WTC11 (cell line): Measurements from ENCODE around the gene ANO1. TPM values are rescaled to one million over a fixed set of nuclear protein-coding genes. Genes with fewer than 3 reads are reported as not detected.

Experiments used
- ATAC-seq: fragments of 200-7000 bp; cut with Tn5 transposase; 2 replicates; pipeline ENCODE4 v1.10.0; 2021; ENCODE audit warnings: mild to moderate bottlenecking, moderate library complexity
- CTCF ChIA-PET: fragments of 300-600 bp; sonication (Branson Sonifier 250); formaldehyde crosslinking; loops from one replicate; lab custom pipeline; 2021; ENCODE audit warnings: antibody characterized with exemption; lab: Charles Lee
- POLR2A ChIA-PET: fragments of 350-600 bp; sonication (Branson Sonifier 250); formaldehyde crosslinking; loops from one replicate; lab custom pipeline; 2021; ENCODE audit warnings: antibody characterized with exemption; lab: Charles Lee
- DNase-seq: peaks from one replicate; pipeline ENCODE4 v3.0.0; 2021; ENCODE audit warnings: low spot score
- H3K27ac Mint-ChIP-seq: 2 replicates; pipeline ENCODE4 v1.8.0; 2021; ENCODE audit warnings: mixed read lengths
- H3K27me3 Mint-ChIP-seq: 2 replicates; pipeline ENCODE4 v1.8.0; 2021; ENCODE audit warnings: low read depth, mild to moderate bottlenecking, moderate library complexity, mixed read lengths
- H3K36me3 Mint-ChIP-seq: 2 replicates; pipeline ENCODE4 v1.8.0; 2021; ENCODE audit warnings: mixed read lengths
- H3K4me1 Mint-ChIP-seq: 2 replicates; pipeline ENCODE4 v1.8.0; 2022; ENCODE audit warnings: mixed read lengths
- H3K4me3 Mint-ChIP-seq: 2 replicates; pipeline ENCODE4 v1.8.0; 2021; ENCODE audit warnings: mild to moderate bottlenecking, moderate library complexity, mixed read lengths
- H3K9me3 Mint-ChIP-seq: 2 replicates; pipeline ENCODE4 v1.8.0; 2021; ENCODE audit warnings: mixed read lengths
- CREM ChIP-seq: sonication (generic); formaldehyde crosslinking; IDR thresholded peaks from 2 replicates; pipeline ENCODE4 v1.8.1; 2022; ENCODE audit warnings: mild to moderate bottlenecking, missing genetic modification reagents, moderate library complexity
- ELF4 ChIP-seq: sonication (generic); formaldehyde crosslinking; IDR thresholded peaks from 2 replicates; pipeline ENCODE4 v1.8.1; 2022; ENCODE audit warnings: low read depth, mild to moderate bottlenecking, moderate library complexity, missing genetic modification reagents
- GTF2I ChIP-seq: fragments of 250-450 bp; sonication (Bioruptor Pico); conservative IDR thresholded peaks from 2 replicates; pipeline ENCODE4 v1.4.0; 2021; ENCODE audit warnings: mild to moderate bottlenecking
- NR1H2 ChIP-seq: sonication (generic); formaldehyde crosslinking; IDR thresholded peaks from 2 replicates; pipeline ENCODE4 v1.9.0; 2021; ENCODE audit warnings: mild to moderate bottlenecking, moderate library complexity, missing genetic modification reagents
- OVOL2 ChIP-seq: fragments of 250-450 bp; sonication (Bioruptor Pico); IDR thresholded peaks from 2 replicates; pipeline ENCODE4 v1.9.0; 2021; ENCODE audit warnings: mild to moderate bottlenecking, borderline replicate concordance
- SMAD3 ChIP-seq: sonication (generic); formaldehyde crosslinking; IDR thresholded peaks from 2 replicates; pipeline ENCODE4 v1.8.0; 2022; ENCODE audit warnings: missing genetic modification reagents, mild to moderate bottlenecking, borderline replicate concordance
- ZNF263 ChIP-seq: sonication (generic); formaldehyde crosslinking; IDR thresholded peaks from 2 replicates; pipeline ENCODE4 v1.8.1; 2022; ENCODE audit warnings: low read depth, mild to moderate bottlenecking, moderate library complexity, missing genetic modification reagents
- ZNF317 ChIP-seq: sonication (generic); formaldehyde crosslinking; IDR thresholded peaks from 2 replicates; pipeline ENCODE4 v1.8.1; 2023; ENCODE audit warnings: low read depth, mild to moderate bottlenecking, moderate library complexity, missing genetic modification reagents, borderline replicate concordance
- ZNF396 ChIP-seq: fragments of 250-450 bp; sonication (Bioruptor Pico); IDR thresholded peaks from 2 replicates; pipeline ENCODE4 v1.8.0; 2021; ENCODE audit warnings: mild to moderate bottlenecking, moderate library complexity, borderline replicate concordance
- total RNA-seq: library from RNA; stranded (reverse); gene quantifications from 3 replicates; pipeline ENCODE4 v1.2.3, GENCODE V29; 2021
- TF ChIP-seq, protein P1 (sequence below): sonication (generic); formaldehyde crosslinking; conservative IDR thresholded peaks from 2 replicates; pipeline ENCODE4 v1.8.1; 2023; ENCODE audit warnings: mild to moderate bottlenecking, low read depth, missing genetic modification reagents, moderate library complexity
- TF ChIP-seq, protein P2 (sequence below): sonication (generic); formaldehyde crosslinking; conservative IDR thresholded peaks from 2 replicates; pipeline ENCODE4 v1.8.1; 2022; ENCODE audit warnings: mild to moderate bottlenecking, missing genetic modification reagents
- TF ChIP-seq, protein P3 (sequence below): sonication (generic); formaldehyde crosslinking; IDR thresholded peaks from 2 replicates; pipeline ENCODE4 v1.8.1; 2023; ENCODE audit warnings: mild to moderate bottlenecking, missing genetic modification reagents
- TF ChIP-seq, protein P4 (sequence below): sonication (generic); formaldehyde crosslinking; IDR thresholded peaks from 2 replicates; pipeline ENCODE4 v1.8.1; 2023; ENCODE audit warnings: mild to moderate bottlenecking, moderate library complexity, missing genetic modification reagents
- TF ChIP-seq, protein P5 (sequence below): sonication (generic); formaldehyde crosslinking; IDR thresholded peaks from 2 replicates; pipeline ENCODE4 v1.8.1; 2022; ENCODE audit warnings: low read depth, mild to moderate bottlenecking, moderate library complexity, missing genetic modification reagents, borderline replicate concordance
- TF ChIP-seq, protein P6 (sequence below): sonication (generic); formaldehyde crosslinking; IDR thresholded peaks from 2 replicates; pipeline ENCODE4 v1.8.1; 2023; ENCODE audit warnings: mild to moderate bottlenecking, missing genetic modification reagents, moderate library complexity
- TF ChIP-seq, protein P7 (sequence below): fragments of 200-600 bp; IDR thresholded peaks from 2 replicates; pipeline ENCODE4 v1.8.0; 2022; ENCODE audit warnings: antibody characterized with exemption

The ANO1 gene
- total RNA-seq, 1 experiment from 2014 or later, result 4.1 TPM

DNA sequence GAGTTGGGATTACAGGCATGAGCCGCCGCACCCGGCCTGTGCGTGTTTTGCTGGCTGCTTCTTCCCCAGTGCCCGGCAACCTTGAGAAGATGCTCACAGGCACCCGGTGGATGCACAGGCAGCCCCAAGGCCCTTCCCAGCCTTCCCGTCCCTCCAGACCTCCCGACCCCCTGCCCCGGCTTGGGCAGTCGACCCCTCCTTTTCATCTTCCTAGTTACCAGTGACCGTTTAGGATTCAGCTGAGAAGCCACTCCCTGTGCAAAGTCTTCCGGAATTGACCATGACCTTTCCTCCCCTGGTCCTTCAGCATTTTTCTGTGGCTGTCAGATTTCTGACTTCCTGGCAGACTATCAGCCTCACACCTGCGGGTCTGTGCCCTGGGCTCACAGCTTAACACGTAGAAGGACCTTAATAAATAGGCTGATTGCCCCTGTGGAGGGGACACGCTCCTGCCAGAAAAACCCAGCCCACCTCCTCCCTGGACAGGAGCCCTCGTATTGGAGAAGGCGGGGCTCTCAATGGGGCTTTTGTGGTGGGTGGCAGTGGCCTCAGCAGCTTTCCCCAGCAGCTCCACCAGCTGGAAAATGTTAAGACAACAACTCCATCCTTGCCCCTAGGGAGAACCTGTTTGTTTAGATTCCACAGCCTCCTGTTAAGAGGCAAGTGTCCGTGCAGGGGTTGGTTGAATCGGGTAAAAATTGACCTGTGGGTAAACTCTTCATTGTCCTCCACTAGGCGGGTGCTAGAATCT lies 10.4 kb upstream of the ANO1 start (continued):
- TF ChIP-seq, protein P1, sequence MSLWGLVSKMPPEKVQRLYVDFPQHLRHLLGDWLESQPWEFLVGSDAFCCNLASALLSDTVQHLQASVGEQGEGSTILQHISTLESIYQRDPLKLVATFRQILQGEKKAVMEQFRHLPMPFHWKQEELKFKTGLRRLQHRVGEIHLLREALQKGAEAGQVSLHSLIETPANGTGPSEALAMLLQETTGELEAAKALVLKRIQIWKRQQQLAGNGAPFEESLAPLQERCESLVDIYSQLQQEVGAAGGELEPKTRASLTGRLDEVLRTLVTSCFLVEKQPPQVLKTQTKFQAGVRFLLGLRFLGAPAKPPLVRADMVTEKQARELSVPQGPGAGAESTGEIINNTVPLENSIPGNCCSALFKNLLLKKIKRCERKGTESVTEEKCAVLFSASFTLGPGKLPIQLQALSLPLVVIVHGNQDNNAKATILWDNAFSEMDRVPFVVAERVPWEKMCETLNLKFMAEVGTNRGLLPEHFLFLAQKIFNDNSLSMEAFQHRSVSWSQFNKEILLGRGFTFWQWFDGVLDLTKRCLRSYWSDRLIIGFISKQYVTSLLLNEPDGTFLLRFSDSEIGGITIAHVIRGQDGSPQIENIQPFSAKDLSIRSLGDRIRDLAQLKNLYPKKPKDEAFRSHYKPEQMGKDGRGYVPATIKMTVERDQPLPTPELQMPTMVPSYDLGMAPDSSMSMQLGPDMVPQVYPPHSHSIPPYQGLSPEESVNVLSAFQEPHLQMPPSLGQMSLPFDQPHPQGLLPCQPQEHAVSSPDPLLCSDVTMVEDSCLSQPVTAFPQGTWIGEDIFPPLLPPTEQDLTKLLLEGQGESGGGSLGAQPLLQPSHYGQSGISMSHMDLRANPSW, result no peak
- TF ChIP-seq ZNF317 (CRISPR knock-in tag), result no peak
- TF ChIP-seq GTF2I (CRISPR knock-in tag), result no peak
- TF ChIP-seq ZNF396 (CRISPR knock-in tag), result no peak
- TF ChIP-seq, protein P2, sequence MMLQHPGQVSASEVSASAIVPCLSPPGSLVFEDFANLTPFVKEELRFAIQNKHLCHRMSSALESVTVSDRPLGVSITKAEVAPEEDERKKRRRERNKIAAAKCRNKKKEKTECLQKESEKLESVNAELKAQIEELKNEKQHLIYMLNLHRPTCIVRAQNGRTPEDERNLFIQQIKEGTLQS (CRISPR knock-in tag), result no peak
- TF ChIP-seq NR1H2 (CRISPR knock-in tag), result no peak

DNA sequence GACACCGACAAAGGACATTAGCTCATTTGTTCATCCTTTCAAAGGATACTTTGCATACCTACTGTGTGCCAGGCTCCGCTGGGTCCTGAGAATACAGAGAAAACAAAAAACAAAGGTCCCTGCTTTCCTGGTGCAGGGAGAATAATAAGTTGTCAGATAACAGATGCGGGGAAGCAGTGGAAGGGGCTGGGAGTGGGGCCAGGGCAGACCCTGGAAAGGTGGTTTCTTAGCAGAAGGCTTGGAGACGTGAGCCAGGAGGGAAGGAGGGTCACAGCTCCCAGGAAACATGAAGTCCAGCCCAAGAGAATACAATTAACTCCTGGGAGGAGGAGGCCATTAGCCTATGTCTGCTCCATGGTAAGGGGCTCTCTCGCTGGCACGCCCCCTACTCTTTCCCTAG lies 9.8 kb upstream of the ANO1 start:
- no peak for DNase-seq
- ATAC-seq, result no peak
- Mint-ChIP-seq H3K27ac (peak overlapping the region; percentile 8; the same call in 1 of the 2 replicates), H3K4me1 (peaks cover 50% of the 10 kb centered on the region)
- no peak for TF ChIP-seq ELF4 (CRISPR knock-in tag)
- TF ChIP-seq OVOL2 (CRISPR knock-in tag), result no peak
- TF ChIP-seq, protein P3, sequence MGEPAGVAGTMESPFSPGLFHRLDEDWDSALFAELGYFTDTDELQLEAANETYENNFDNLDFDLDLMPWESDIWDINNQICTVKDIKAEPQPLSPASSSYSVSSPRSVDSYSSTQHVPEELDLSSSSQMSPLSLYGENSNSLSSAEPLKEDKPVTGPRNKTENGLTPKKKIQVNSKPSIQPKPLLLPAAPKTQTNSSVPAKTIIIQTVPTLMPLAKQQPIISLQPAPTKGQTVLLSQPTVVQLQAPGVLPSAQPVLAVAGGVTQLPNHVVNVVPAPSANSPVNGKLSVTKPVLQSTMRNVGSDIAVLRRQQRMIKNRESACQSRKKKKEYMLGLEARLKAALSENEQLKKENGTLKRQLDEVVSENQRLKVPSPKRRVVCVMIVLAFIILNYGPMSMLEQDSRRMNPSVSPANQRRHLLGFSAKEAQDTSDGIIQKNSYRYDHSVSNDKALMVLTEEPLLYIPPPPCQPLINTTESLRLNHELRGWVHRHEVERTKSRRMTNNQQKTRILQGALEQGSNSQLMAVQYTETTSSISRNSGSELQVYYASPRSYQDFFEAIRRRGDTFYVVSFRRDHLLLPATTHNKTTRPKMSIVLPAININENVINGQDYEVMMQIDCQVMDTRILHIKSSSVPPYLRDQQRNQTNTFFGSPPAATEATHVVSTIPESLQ (CRISPR knock-in tag), result no peak
- TF ChIP-seq CREM (CRISPR knock-in tag), result no peak
- TF ChIP-seq, protein P4, sequence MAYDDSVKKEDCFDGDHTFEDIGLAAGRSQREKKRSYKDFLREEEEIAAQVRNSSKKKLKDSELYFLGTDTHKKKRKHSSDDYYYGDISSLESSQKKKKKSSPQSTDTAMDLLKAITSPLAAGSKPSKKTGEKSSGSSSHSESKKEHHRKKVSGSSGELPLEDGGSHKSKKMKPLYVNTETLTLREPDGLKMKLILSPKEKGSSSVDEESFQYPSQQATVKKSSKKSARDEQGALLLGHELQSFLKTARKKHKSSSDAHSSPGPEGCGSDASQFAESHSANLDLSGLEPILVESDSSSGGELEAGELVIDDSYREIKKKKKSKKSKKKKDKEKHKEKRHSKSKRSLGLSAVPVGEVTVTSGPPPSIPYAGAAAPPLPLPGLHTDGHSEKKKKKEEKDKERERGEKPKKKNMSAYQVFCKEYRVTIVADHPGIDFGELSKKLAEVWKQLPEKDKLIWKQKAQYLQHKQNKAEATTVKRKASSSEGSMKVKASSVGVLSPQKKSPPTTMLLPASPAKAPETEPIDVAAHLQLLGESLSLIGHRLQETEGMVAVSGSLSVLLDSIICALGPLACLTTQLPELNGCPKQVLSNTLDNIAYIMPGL (CRISPR knock-in tag), result no peak
- TF ChIP-seq, protein P5, sequence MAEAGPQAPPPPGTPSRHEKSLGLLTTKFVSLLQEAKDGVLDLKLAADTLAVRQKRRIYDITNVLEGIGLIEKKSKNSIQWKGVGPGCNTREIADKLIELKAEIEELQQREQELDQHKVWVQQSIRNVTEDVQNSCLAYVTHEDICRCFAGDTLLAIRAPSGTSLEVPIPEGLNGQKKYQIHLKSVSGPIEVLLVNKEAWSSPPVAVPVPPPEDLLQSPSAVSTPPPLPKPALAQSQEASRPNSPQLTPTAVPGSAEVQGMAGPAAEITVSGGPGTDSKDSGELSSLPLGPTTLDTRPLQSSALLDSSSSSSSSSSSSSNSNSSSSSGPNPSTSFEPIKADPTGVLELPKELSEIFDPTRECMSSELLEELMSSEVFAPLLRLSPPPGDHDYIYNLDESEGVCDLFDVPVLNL (CRISPR knock-in tag), result no peak
- TF ChIP-seq, protein P6, sequence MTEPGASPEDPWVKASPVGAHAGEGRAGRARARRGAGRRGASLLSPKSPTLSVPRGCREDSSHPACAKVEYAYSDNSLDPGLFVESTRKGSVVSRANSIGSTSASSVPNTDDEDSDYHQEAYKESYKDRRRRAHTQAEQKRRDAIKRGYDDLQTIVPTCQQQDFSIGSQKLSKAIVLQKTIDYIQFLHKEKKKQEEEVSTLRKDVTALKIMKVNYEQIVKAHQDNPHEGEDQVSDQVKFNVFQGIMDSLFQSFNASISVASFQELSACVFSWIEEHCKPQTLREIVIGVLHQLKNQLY, result no peak
- TF ChIP-seq ZNF263 (CRISPR knock-in tag), result no peak
- no peak for TF ChIP-seq SMAD3 (CRISPR knock-in tag)
- TF ChIP-seq, protein P7, sequence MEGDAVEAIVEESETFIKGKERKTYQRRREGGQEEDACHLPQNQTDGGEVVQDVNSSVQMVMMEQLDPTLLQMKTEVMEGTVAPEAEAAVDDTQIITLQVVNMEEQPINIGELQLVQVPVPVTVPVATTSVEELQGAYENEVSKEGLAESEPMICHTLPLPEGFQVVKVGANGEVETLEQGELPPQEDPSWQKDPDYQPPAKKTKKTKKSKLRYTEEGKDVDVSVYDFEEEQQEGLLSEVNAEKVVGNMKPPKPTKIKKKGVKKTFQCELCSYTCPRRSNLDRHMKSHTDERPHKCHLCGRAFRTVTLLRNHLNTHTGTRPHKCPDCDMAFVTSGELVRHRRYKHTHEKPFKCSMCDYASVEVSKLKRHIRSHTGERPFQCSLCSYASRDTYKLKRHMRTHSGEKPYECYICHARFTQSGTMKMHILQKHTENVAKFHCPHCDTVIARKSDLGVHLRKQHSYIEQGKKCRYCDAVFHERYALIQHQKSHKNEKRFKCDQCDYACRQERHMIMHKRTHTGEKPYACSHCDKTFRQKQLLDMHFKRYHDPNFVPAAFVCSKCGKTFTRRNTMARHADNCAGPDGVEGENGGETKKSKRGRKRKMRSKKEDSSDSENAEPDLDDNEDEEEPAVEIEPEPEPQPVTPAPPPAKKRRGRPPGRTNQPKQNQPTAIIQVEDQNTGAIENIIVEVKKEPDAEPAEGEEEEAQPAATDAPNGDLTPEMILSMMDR, result no peak
- TF ChIP-seq, all 79 proteins: peak for 0
- H3K9me3 Mint-ChIP-seq, result no peaks in the 10 kb centered on the region
- POLR2A ChIA-PET, result interaction anchor here (0.6 to 1.1 kb wide), 2 partner anchors 10 to 16 kb away, joined by 4 read pairs; no protein-coding TSS in a partner anchor
- H3K4me3 Mint-ChIP-seq, result no peak overlapping the region
- H3K27me3 Mint-ChIP-seq, result peaks cover 4% of the 10 kb centered on the region
- H3K36me3 Mint-ChIP-seq, result no peaks in the 10 kb centered on the region
- CTCF ChIA-PET, result interaction anchor here (0.7 to 1.5 kb wide), 9 partner anchors 9 to 1384 kb away, joined by 3 to 5 read pairs (median 3); partner anchors contain the start of genes ANO1 and NADSYN1
